A673 (cell line): ENCODE results near the gene NBPF3.
"Not testable (repeated sequence)": the region's sequence is repeated elsewhere in the genome, so short reads cannot be mapped to it uniquely, and the experiment has no call there.

ENCODE experiments used
- CTCF ChIP-seq: fragments of 300-800, 200-600 bp; sonication (generic); conservative IDR thresholded peaks from 2 replicates; pipeline ENCODE4 v1.5.1; 2017; ENCODE audit warnings: low read depth, mild to moderate bottlenecking, antibody characterized with exemption, low read length, moderate library complexity, mixed read lengths
- EZH2 ChIP-seq: fragments of 200-600 bp; sonication (generic); IDR thresholded peaks from 2 replicates; pipeline ENCODE4 v1.6.1; 2017; ENCODE audit warnings: borderline replicate concordance, low read depth, mild to moderate bottlenecking, mixed read lengths, antibody characterized with exemption, low read length; ENCODE audit not compliant: poor library complexity, severe bottlenecking

- TF ChIP-seq CTCF, EZH2: not testable (repeated sequence)
These were observed 43.9 kb downstream of the NBPF3 start for GRCh38 chr1:21483881-21484280.
